OCI-LY1 (cell line): ENCODE measurements around the gene ANTXR1.

Source experiments
- H2AFZ ChIP-seq: fragments of 200-600 bp; sonication (generic), shearing (Covaris generic); 2 replicates; pipeline ENCODE4 v1.6.0; 2014; ENCODE audit warnings: antibody characterized with exemption, mild to moderate bottlenecking, low read length
- H3F3A ChIP-seq: fragments of 200-600 bp; sonication (generic), shearing (Covaris generic); 2 replicates; pipeline ENCODE4 v1.6.0; 2014; ENCODE audit warnings: mild to moderate bottlenecking, antibody characterized with exemption, low read length, moderate library complexity; ENCODE audit not compliant: insufficient read depth
- H3K27ac ChIP-seq: fragments of 200-600 bp; sonication (generic); 2 replicates; pipeline ENCODE4 v1.5.1; 2014; ENCODE audit warnings: low read length, mixed run types, mild to moderate bottlenecking, low read depth; ENCODE audit not compliant: poor library complexity, severe bottlenecking
- H3K27me3 ChIP-seq: fragments of 200-600 bp; sonication (generic); 2 replicates; pipeline ENCODE4 v1.6.0; 2014; ENCODE audit warnings: antibody characterized with exemption, mild to moderate bottlenecking, low read length, moderate library complexity; ENCODE audit not compliant: insufficient read depth
- H3K36me3 ChIP-seq: fragments of 200-600 bp; sonication (generic); 2 replicates; pipeline ENCODE4 v1.6.1; 2014; ENCODE audit warnings: mild to moderate bottlenecking, antibody characterized with exemption, low read length, moderate library complexity, mixed read lengths; ENCODE audit not compliant: insufficient read depth
- H3K4me1 ChIP-seq: fragments of 200-600 bp; sonication (generic); 2 replicates; pipeline ENCODE4 v1.5.1; 2014; ENCODE audit warnings: mild to moderate bottlenecking, low read length, moderate library complexity; ENCODE audit not compliant: insufficient read depth, severe bottlenecking
- H3K4me2 ChIP-seq: fragments of 200-600 bp; sonication (generic), shearing (Covaris generic); 2 replicates; pipeline ENCODE4 v1.6.1; 2014; ENCODE audit warnings: low read length
- H3K4me3 ChIP-seq: fragments of 200-600 bp; sonication (generic); 2 replicates; pipeline ENCODE4 v1.5.1; 2014; ENCODE audit warnings: low read length, low read depth, mild to moderate bottlenecking, mixed read lengths; ENCODE audit not compliant: poor library complexity, severe bottlenecking
- H3K79me2 ChIP-seq: fragments of 200-600 bp; shearing (Covaris generic); 2 replicates; pipeline ENCODE4 v1.6.1; 2016; ENCODE audit warnings: mixed run types, low read length, mixed read lengths; ENCODE audit not compliant: insufficient read depth
- H3K9ac ChIP-seq: fragments of 200-600 bp; sonication (generic), shearing (Covaris generic); 2 replicates; pipeline ENCODE4 v1.6.1; 2014; ENCODE audit warnings: mild to moderate bottlenecking, low read length, mixed read lengths
- H3K9me2 ChIP-seq: fragments of 200-600 bp; sonication (generic), shearing (Covaris generic); 2 replicates; pipeline ENCODE4 v1.6.1; 2014; ENCODE audit warnings: low read depth, mild to moderate bottlenecking, low read length, mixed read lengths
- H3K9me3 ChIP-seq: fragments of 200-600 bp; shearing (Covaris generic); 2 replicates; pipeline ENCODE4 v1.6.1; 2014; ENCODE audit warnings: low read length, mixed read lengths
- H4K20me1 ChIP-seq: fragments of 200-600 bp; sonication (generic), shearing (Covaris generic); 2 replicates; pipeline ENCODE4 v1.6.0; 2016; ENCODE audit warnings: mild to moderate bottlenecking, low read length; ENCODE audit not compliant: insufficient read depth
- EZH2 ChIP-seq: fragments of 200-600 bp; sonication (generic), shearing (Covaris generic); IDR thresholded peaks from 2 replicates; pipeline ENCODE4 v1.8.0; 2017; ENCODE audit warnings: borderline replicate concordance, mixed run types, mild to moderate bottlenecking, antibody characterized with exemption, low read length, moderate library complexity, mixed read lengths
- TF ChIP-seq, protein P1 (sequence below): fragments of 200-600 bp; sonication (generic), shearing (Covaris generic); IDR thresholded peaks from 2 replicates; pipeline ENCODE4 v1.5.1; 2017; ENCODE audit warnings: mild to moderate bottlenecking, antibody characterized with exemption, low read length, moderate library complexity, mixed read lengths

Gene ANTXR1

DNA sequence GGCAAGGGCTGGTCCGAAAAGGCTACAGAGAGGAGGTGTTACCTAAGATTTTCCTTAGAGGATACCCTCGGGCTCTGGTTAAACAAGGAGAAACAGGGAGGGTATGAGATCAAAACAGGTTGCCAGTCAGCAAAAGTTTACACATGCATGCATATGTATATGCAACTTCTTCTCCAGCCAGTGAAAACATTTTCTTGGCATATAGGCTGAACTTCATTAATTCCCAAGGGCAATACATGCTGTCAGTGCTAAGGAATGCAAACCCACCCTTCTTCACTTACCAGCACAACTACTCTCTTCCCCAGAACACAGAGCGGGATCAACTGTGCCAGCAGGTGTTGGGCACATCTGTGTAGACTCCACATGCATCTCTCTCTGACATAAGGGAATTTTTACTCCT lies 198.1 kb downstream of the ANTXR1 start:
- no peak overlapping the region for H3K4me3 ChIP-seq
- no peaks in the 10 kb centered on the region for H3K9me2 ChIP-seq
- no peaks in the 10 kb centered on the region for H3F3A ChIP-seq
- H3K79me2 ChIP-seq, result no peaks in the 10 kb centered on the region
- no peak for TF ChIP-seq EZH2
- TF ChIP-seq, protein P1, sequence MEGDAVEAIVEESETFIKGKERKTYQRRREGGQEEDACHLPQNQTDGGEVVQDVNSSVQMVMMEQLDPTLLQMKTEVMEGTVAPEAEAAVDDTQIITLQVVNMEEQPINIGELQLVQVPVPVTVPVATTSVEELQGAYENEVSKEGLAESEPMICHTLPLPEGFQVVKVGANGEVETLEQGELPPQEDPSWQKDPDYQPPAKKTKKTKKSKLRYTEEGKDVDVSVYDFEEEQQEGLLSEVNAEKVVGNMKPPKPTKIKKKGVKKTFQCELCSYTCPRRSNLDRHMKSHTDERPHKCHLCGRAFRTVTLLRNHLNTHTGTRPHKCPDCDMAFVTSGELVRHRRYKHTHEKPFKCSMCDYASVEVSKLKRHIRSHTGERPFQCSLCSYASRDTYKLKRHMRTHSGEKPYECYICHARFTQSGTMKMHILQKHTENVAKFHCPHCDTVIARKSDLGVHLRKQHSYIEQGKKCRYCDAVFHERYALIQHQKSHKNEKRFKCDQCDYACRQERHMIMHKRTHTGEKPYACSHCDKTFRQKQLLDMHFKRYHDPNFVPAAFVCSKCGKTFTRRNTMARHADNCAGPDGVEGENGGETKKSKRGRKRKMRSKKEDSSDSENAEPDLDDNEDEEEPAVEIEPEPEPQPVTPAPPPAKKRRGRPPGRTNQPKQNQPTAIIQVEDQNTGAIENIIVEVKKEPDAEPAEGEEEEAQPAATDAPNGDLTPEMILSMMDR, result no peak
- no peaks in the 10 kb centered on the region for H4K20me1 ChIP-seq
- H3K4me2 ChIP-seq, result no peak overlapping the region
- H3K9me3 ChIP-seq, result no peaks in the 10 kb centered on the region
- no peaks in the 10 kb centered on the region for H3K4me1 ChIP-seq
- no peaks in the 10 kb centered on the region; the same call in 1 of the 2 replicates for H3K36me3 ChIP-seq
- H3K27me3 ChIP-seq, result no peaks in the 10 kb centered on the region
- H2AFZ ChIP-seq, result no peak overlapping the region
- H3K9ac ChIP-seq, result no peak overlapping the region
- H3K27ac ChIP-seq, result no peak overlapping the region

DNA sequence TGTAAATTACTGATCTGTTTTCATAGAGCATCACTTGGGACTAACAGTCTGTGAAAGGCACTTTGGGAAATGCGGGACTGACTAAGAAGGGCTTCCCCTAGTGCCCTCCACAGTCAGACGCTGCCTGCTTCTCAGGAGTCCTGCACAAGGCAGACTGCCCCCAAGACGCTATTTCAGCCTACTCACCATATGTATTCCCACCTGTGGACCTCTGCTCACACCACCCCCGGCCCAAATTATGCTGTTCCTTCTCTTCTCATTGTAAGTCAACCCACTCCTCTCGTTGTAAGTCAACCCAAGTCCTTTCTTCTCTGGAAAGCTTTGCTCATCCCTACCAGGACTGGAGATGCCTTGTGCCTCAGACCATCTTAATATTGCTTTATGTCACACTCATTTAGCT lies 198.7 kb downstream of the ANTXR1 start:
- TF ChIP-seq EZH2, result no peak
- TF ChIP-seq, protein P1, result no peak
- Histone ChIP-seq H4K20me1 (no peaks in the 10 kb centered on the region), H3K4me3 (no peak overlapping the region), H3K27me3 (no peaks in the 10 kb centered on the region), H3K4me1 (no peaks in the 10 kb centered on the region), H3K9me3 (no peaks in the 10 kb centered on the region), H3K79me2 (no peaks in the 10 kb centered on the region), H2AFZ (no peak overlapping the region), H3K9ac (no peak overlapping the region), H3K9me2 (no peaks in the 10 kb centered on the region), H3K4me2 (no peak overlapping the region), H3F3A (no peaks in the 10 kb centered on the region), H3K36me3 (no peaks in the 10 kb centered on the region; the same call in 1 of the 2 replicates), H3K27ac (no peak overlapping the region)

DNA sequence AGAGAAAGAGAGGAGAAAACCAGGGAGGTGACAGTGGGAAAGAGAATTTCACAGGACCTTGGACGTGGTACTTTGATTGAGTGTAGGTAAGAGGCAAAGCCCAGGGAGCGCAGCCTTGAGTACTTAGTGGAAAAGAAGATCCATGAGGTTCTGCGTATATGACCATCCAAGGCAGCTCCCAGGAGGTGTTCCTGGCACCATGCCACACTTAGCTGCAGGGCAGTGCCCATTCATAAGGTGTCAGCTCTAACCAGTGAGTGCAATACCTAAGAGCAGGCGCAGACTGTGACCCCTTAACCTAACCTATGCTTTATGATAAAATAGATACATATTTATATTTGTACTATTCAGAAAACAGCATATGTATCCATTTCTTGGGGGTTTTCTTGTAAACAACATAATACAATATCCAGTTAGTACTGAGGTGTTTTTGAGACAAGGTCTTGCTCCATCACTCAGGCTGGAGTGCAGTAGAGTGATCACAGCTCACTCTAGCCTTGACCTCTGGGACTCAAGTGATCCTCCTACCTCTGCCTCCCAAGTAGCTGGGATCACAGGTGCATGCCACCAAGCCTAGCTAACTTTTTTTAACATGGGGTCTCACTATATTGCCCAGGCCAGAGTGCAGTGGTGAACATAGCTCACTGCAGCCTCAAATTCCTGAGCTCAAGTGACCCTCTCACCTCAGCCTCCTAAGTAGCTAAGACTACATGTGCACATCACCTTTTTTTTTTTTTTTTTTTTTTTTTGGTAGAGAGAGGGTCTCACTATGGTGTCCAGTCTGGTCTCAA lies 199.5 kb downstream of the ANTXR1 start:
- H3K27me3 ChIP-seq, result no peaks in the 10 kb centered on the region

More for the DNA sequence above, 199.5 kb downstream of the ANTXR1 start:
- Histone ChIP-seq H3K9ac (no peak overlapping the region), H2AFZ (no peak overlapping the region), H3K79me2 (no peaks in the 10 kb centered on the region), H3K9me3 (no peaks in the 10 kb centered on the region), H3K4me1 (no peaks in the 10 kb centered on the region), H3K9me2 (no peaks in the 10 kb centered on the region), H3K4me3 (no peak overlapping the region), H4K20me1 (no peaks in the 10 kb centered on the region), H3F3A (no peaks in the 10 kb centered on the region), H3K36me3 (no peaks in the 10 kb centered on the region; the same call in 1 of the 2 replicates), H3K27ac (no peak overlapping the region), H3K4me2 (no peak overlapping the region)
- TF ChIP-seq EZH2, result no peak
- TF ChIP-seq, protein P1, result no peak
